SU-DHL-6 (cell line): Measurements from ENCODE around the gene MMP24OS.

Source experiments
- H2AFZ ChIP-seq: fragments of 200-600 bp; sonication (generic); 2 replicates; pipeline ENCODE4 v1.6.1; 2014; ENCODE audit warnings: low read depth, mild to moderate bottlenecking, moderate library complexity, mixed read lengths, antibody characterized with exemption, low read length; ENCODE audit not compliant: severe bottlenecking
- H3F3A ChIP-seq: fragments of 200-600 bp; shearing (Covaris generic); 2 replicates; pipeline ENCODE4 v1.6.0; 2016; ENCODE audit warnings: antibody characterized with exemption, mild to moderate bottlenecking; ENCODE audit not compliant: insufficient read depth
- H3K27ac ChIP-seq: fragments of 200-600 bp; sonication (generic); 2 replicates; pipeline ENCODE4 v1.5.1; 2016; ENCODE audit warnings: low read depth, mild to moderate bottlenecking, low read length, moderate library complexity, mixed read lengths
- H3K27me3 ChIP-seq: fragments of 200-600 bp; sonication (generic), shearing (Covaris generic); 2 replicates; pipeline ENCODE4 v1.6.0; 2014; ENCODE audit warnings: mild to moderate bottlenecking, low read length
- H3K36me3 ChIP-seq: fragments of 200-600 bp; sonication (generic); 2 replicates; pipeline ENCODE4 v1.6.1; 2014; ENCODE audit warnings: mild to moderate bottlenecking, low read length, mixed read lengths
- H3K4me2 ChIP-seq: fragments of 300-600, 200-600 bp; shearing (Covaris generic), sonication (generic); 2 replicates; pipeline ENCODE4 v1.6.0; 2014; ENCODE audit warnings: low read length, low read depth, mild to moderate bottlenecking; ENCODE audit not compliant: poor library complexity, severe bottlenecking
- H3K4me3 ChIP-seq: fragments of 200-600 bp; sonication (generic); 2 replicates; pipeline ENCODE4 v1.5.1; 2014; ENCODE audit warnings: antibody characterized with exemption, low read length, mild to moderate bottlenecking, mixed read lengths; ENCODE audit not compliant: insufficient read depth, poor library complexity, severe bottlenecking
- H3K79me2 ChIP-seq: fragments of 200-600 bp; sonication (generic); 2 replicates; pipeline ENCODE4 v1.6.1; 2014; ENCODE audit warnings: mild to moderate bottlenecking, low read length, moderate library complexity; ENCODE audit not compliant: insufficient read depth
- H3K9ac ChIP-seq: fragments of 200-600 bp; sonication (generic); 2 replicates; pipeline ENCODE4 v1.7.0; 2014; ENCODE audit warnings: mild to moderate bottlenecking, low read length
- H3K9me2 ChIP-seq: fragments of 200-600 bp; sonication (generic); replicated peaks from 2 replicates; pipeline ENCODE4 v1.6.1; 2014; ENCODE audit warnings: low read length; ENCODE audit not compliant: insufficient read depth
- H3K9me3 ChIP-seq: fragments of 200-600 bp; sonication (generic); 2 replicates; pipeline ENCODE4 v1.6.1; 2014; ENCODE audit warnings: low read length, mixed read lengths; ENCODE audit not compliant: insufficient read depth
- H4K20me1 ChIP-seq: fragments of 200-600 bp; sonication (generic); 2 replicates; pipeline ENCODE4 v1.6.1; 2014; ENCODE audit warnings: low read depth, mild to moderate bottlenecking, antibody characterized with exemption, low read length, moderate library complexity, mixed read lengths
- CTCF ChIP-seq: fragments of 200-600 bp; sonication (generic); IDR thresholded peaks from one replicate; pipeline ENCODE4 v1.5.1; 2017; ENCODE audit warnings: antibody characterized with exemption, mild to moderate bottlenecking, low read length, moderate library complexity; ENCODE audit not compliant: insufficient read depth, poor library complexity, severe bottlenecking
- EZH2phosphoT487 ChIP-seq: fragments of 200-600 bp; sonication (generic), shearing (Covaris generic); conservative IDR thresholded peaks from 2 replicates; pipeline ENCODE4 v1.6.1; 2018; ENCODE audit warnings: mild to moderate bottlenecking, antibody characterized with exemption, low read length, moderate library complexity, mixed read lengths

MMP24OS gene

GRCh38 chr20:35294293-35294685, 16.4 kb upstream of the MMP24OS start:
- no peak overlapping the region for H3K4me3 ChIP-seq
- H3K9me2 ChIP-seq, result no peaks in the 10 kb centered on the region
- no peak overlapping the region for H2AFZ ChIP-seq
- no peak overlapping the region for H3K4me2 ChIP-seq
- H3K79me2 ChIP-seq, result no peaks in the 10 kb centered on the region
- H3K9me3 ChIP-seq, result no peaks in the 10 kb centered on the region
- no peaks in the 10 kb centered on the region for H4K20me1 ChIP-seq
- H3K9ac ChIP-seq, result no peak overlapping the region
- no peaks in the 10 kb centered on the region for H3F3A ChIP-seq
- H3K27ac ChIP-seq, result no peak overlapping the region
- TF ChIP-seq EZH2phosphoT487 (no peak), CTCF (no peak)
- no peaks in the 10 kb centered on the region for H3K36me3 ChIP-seq
- H3K27me3 ChIP-seq, result no peaks in the 10 kb centered on the region

DNA sequence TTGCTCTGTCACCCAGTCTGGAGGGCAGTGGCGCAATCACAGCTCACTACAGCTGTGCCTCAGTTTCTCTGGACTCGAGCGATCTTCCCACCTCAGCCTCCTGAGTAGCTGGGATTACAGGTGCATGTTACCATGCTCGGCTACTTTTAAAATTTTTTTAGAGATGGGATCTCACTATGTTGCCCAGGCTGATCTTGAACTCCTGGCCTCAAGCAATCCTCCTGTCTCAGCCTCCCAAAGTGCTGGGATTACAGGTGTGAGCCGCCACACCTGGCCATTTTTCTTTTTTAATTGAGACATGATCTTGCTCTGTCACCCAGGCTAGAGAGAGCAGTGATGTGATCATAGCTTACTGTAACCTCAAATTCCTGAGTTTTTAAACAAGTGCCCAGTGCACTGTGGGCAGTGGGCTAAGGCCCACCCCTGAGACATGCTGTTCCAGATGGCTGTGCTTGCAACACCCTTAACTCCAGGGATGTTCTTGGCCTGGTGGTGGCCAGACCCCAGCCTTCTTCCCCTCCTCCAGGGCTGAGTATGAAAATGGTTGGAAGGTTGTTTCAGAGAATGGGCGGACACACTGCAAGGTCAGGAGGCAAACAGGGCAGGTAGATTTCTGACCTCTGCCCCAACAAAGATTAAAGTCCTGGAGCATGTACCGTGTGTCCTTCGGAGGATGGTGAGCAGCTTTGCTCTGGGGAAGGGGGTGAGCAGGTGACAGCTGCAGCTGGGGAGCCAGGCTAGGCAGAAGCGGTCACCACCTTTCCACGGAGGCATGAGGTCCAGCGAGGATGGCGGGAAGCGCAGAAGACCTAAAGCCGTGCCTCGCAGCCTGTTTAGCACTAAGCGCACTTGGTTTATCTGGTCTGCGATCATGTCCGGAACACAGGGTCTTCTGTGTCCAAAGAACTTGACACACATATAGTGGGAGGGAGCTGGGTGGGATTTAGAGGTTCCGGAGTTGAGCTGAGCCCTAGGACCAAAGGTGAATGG, 15.7 kb upstream of the MMP24OS start:
- Histone ChIP-seq H3K9me3 (no peaks in the 10 kb centered on the region), H2AFZ (no peak overlapping the region), H3K27me3 (no peaks in the 10 kb centered on the region), H3K4me3 (no peak overlapping the region), H3K9me2 (no peaks in the 10 kb centered on the region), H3K27ac (no peak overlapping the region), H3F3A (no peaks in the 10 kb centered on the region), H4K20me1 (no peaks in the 10 kb centered on the region), H3K9ac (no peak overlapping the region), H3K36me3 (no peaks in the 10 kb centered on the region), H3K4me2 (no peak overlapping the region), H3K79me2 (no peaks in the 10 kb centered on the region)
- TF ChIP-seq CTCF (no peak), EZH2phosphoT487 (no peak)

DNA sequence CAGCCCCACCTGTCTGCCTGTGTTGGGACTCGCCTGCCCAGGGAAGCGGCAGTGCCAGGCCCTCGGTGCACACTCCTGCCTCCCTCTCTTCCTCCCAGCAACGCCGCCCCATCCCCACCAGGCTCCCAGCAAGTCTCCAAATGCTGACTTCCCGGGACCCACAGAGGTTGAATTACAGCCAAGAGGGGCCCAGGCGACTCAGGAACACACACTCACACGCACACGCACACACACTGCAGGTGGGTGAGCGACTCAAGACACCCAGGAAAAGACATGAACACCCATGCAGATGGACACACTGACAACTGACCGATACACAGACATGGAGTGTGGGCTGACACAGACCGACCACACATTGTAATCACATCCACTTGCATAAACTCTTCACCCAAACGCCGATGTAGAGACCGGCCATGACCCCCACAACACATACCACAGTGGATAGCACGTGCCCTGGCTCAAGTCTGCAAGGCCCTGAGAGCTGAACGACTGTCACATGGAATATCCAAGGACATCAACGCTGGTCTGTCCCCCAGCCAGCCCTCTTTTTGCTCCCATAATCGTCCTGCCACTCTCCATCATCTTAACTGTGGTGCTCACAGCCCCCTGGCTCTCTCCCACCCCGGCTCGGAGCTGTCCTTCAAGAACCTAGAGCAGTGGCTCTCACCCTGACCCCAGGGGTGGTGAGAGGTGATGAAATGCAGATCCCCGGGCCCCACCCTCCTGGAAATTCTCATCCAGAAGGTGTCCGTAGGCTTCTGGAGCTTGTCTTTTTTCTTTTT, 14.8 kb upstream of the MMP24OS start:
- Histone ChIP-seq H2AFZ (no peak overlapping the region), H3K4me3 (no peak overlapping the region), H3K9me2 (no peaks in the 10 kb centered on the region), H3K36me3 (no peaks in the 10 kb centered on the region), H3K79me2 (no peaks in the 10 kb centered on the region), H3K27me3 (no peaks in the 10 kb centered on the region), H3K27ac (no peak overlapping the region), H3F3A (no peaks in the 10 kb centered on the region), H3K9ac (no peak overlapping the region), H3K4me2 (no peak overlapping the region), H3K9me3 (no peaks in the 10 kb centered on the region), H4K20me1 (no peaks in the 10 kb centered on the region)
- TF ChIP-seq CTCF (no peak), EZH2phosphoT487 (no peak)
